ENCODE results near the gene SNTA1. TPM values are rescaled to one million over a fixed set of nuclear protein-coding genes. Genes with fewer than 3 reads are reported as not detected.
A peak's percentile ranks its signal among the peaks of the same experiment; 100 is the strongest.

The SNTA1 gene
- total RNA-seq, 4 donors from 2014 or later = 24.1 to 51.6 (median 42.3) TPM

DNA sequence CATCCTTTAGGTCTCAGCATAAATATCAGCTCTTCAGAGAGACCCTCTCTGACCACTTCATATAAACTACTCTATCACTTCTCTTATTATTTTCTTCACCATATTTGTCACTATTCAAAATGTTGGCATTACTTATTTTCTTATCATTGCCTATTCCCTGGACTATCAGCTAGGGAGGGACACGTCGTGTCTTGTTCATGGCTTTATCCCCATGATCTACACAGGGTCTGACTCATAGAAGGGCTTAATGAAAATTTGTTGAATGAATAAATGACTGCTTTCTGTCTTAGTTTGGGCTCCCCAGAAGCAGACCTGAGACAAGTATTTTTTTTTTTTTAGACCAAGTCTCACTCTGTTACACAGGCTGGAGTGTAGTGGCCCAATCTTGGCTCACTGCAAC lies 39.3 kb downstream of the SNTA1 start:
- DNase-seq (ENCODE audit: extremely low spot score) = no peak
- WGBS = 97% methylated on average over 2 of the region's 2 CpGs
- TF ChIP-seq, protein P1, sequence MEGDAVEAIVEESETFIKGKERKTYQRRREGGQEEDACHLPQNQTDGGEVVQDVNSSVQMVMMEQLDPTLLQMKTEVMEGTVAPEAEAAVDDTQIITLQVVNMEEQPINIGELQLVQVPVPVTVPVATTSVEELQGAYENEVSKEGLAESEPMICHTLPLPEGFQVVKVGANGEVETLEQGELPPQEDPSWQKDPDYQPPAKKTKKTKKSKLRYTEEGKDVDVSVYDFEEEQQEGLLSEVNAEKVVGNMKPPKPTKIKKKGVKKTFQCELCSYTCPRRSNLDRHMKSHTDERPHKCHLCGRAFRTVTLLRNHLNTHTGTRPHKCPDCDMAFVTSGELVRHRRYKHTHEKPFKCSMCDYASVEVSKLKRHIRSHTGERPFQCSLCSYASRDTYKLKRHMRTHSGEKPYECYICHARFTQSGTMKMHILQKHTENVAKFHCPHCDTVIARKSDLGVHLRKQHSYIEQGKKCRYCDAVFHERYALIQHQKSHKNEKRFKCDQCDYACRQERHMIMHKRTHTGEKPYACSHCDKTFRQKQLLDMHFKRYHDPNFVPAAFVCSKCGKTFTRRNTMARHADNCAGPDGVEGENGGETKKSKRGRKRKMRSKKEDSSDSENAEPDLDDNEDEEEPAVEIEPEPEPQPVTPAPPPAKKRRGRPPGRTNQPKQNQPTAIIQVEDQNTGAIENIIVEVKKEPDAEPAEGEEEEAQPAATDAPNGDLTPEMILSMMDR (IDR thresholded peaks at IDR 0.05) = no peak
- TF ChIP-seq EP300 (IDR thresholded peaks at IDR 0.05) (no peak), POLR2A (IDR thresholded peaks at IDR 0.05; ENCODE audit: low read depth) (no peak), POLR2AphosphoS5 (IDR thresholded peaks at IDR 0.05) (no peak)
- H3K9me3 ChIP-seq = no peaks in the 10 kb centered on the region
- H3K27me3 ChIP-seq = no peaks in the 10 kb centered on the region
- H3K4me1 ChIP-seq = peaks cover 13 to 28% (median 27%) of the 10 kb centered on the region in 4 donors
- no peak overlapping the region for H3K27ac ChIP-seq (replicated peaks in 1 of 4)
- intact Hi-C loops (cut with DNase I) = no loop called here
- peaks cover 11 to 42% (median 35%) of the 10 kb centered on the region in 4 donors for H3K36me3 ChIP-seq
- H3K4me3 ChIP-seq = no peak overlapping the region

DNA sequence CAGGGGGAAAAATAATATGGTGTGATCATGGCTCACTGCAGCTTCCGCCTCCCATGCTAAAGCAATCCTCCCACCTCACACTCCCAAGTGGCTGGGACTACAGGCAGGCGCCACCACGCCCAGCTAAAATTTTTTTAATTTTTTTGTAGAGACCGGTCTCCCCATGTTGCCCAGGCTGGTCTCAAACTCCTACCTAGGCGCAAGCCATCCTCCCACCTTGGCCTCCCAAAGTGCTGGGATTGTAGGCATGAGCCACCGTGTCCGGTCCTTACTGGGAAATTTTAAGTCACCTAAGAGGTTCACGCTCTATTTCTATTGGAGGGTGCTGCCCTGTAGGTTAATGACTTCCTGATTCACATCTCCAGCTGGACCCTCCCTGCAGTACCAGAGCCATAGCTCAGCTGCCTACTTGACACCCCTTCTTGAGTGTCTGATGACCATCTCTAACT lies 41.6 kb downstream of the SNTA1 start:
- TF ChIP-seq EP300 (IDR thresholded peaks at IDR 0.05) (no peak), POLR2AphosphoS5 (IDR thresholded peaks at IDR 0.05) (no peak), POLR2A (IDR thresholded peaks at IDR 0.05; ENCODE audit: low read depth) (no peak)
- TF ChIP-seq, protein P1 (IDR thresholded peaks at IDR 0.05) = no peak
- DNase-seq (ENCODE audit: extremely low spot score) = no peak

DNA sequence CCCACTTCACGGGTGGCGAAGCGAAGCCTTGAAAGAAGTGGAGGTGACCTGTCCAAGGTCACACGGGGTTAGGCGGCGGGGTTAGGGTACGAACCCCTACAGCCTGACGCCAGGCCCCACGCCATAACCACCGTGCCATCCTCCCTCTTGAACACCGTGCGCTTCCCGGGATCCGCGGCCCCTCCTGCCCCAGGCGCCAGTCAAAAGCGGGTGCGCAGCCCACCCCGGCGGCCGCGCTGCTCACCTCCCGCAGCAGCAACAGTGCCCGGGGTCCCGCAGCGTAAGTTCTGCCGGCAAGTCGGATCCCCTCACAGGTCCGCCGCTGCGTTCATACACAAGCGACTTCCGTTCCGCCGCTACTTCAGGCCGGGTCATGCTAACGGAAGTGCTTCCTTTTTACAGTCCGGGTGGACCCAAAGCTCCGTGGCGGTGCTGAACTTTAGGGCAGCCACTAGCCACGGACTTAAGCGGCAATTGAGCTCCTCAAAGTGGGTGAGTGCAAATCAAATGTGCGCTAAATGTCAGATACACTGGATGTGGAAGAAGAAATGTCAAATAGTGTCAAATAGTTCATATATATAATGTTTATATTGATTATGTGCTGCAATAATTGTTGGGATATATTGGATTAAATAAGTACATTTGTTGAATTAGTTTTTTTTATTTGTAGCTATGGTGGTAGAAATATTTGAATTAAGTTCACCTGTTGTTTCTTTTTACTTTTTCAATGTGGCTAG lies 42.2 kb downstream of the SNTA1 start, which contains the start of gene CDK5RAP1:
Gene CDK5RAP1 (minus strand): TSS at position 336 of the 737 bp plus-strand sequence. CDS start 4,455 bp downstream, outside the sequence.
- WGBS = 0% methylated on average over 21 of the region's 43 CpGs
- Histone ChIP-seq H3K27ac (replicated peaks in 1 of 4) (peak within 1 kb of the TSS; percentile 73 to 82 (median 76)), H3K27me3 (no peaks in the 10 kb centered on the region), H3K4me3 (peak within 1 kb of the TSS; percentile 77 to 100 (median 96)), H3K4me1 (peaks cover 13 to 51% (median 41%) of the 10 kb centered on the region in 4 donors), H3K9me3 (no peaks in the 10 kb centered on the region), H3K36me3 (peaks cover 4 to 20% (median 16%) of the 10 kb centered on the region in 4 donors)
- no peak for TF ChIP-seq EP300 (IDR thresholded peaks at IDR 0.05)
- peak; percentile 75 to 95 for TF ChIP-seq POLR2AphosphoS5 (IDR thresholded peaks at IDR 0.05)
- TF ChIP-seq POLR2A (IDR thresholded peaks at IDR 0.05; ENCODE audit: low read depth) = no peak
- TF ChIP-seq, protein P1 (IDR thresholded peaks at IDR 0.05) = peak in 1 of 3 experiments; percentile 45
- peak; percentile 95 for DNase-seq (ENCODE audit: extremely low spot score)
- intact Hi-C loops (cut with DNase I) = no loop called here

More for the DNA sequence above, 41.6 kb downstream of the SNTA1 start:
- Histone ChIP-seq H3K4me3 (peak overlapping the region; percentile 77 to 100 (median 96)), H3K4me1 (peaks cover 13 to 47% (median 39%) of the 10 kb centered on the region in 4 donors), H3K9me3 (no peaks in the 10 kb centered on the region), H3K36me3 (peaks cover 0 to 21% (median 17%) of the 10 kb centered on the region in 4 donors), H3K27me3 (no peaks in the 10 kb centered on the region), H3K27ac (replicated peaks in 1 of 4) (peak overlapping the region in 3 of 4 donors; percentile 73 to 82 (median 75))
- 56% methylated on average over 8 of the region's 8 CpGs for WGBS
- intact Hi-C loops (cut with DNase I) = no loop called here

DNA sequence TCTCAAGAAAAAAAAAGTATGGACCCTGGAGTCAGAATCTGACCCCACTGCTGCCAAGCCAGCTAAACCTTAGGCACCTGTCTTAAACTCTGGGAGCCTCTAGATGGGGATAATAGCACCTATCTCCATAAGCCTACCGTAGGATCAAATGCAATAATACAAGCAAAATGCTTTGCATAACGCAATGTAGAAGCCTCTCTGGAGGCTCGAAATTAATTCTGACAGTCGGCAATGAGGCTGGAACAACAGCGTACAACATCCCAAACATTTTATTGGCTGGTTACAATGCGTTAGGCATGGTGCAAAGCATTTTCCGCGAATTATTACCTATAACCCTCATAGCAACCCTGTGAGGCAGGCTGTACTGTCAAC lies 42.8 kb downstream of the SNTA1 start:
- TF ChIP-seq POLR2A (IDR thresholded peaks at IDR 0.05; ENCODE audit: low read depth) (no peak), POLR2AphosphoS5 (IDR thresholded peaks at IDR 0.05) (no peak), EP300 (IDR thresholded peaks at IDR 0.05) (no peak)
- TF ChIP-seq, protein P1 (IDR thresholded peaks at IDR 0.05) = no peak
- Histone ChIP-seq H3K36me3 (peaks cover 6 to 21% (median 16%) of the 10 kb centered on the region in 4 donors), H3K4me1 (peaks cover 13 to 51% (median 41%) of the 10 kb centered on the region in 4 donors), H3K9me3 (no peaks in the 10 kb centered on the region), H3K27me3 (no peaks in the 10 kb centered on the region), H3K4me3 (peak overlapping the region; percentile 77 to 100 (median 96)), H3K27ac (replicated peaks in 1 of 4) (peak overlapping the region; percentile 73 to 82 (median 76))
- no peak for DNase-seq (ENCODE audit: extremely low spot score)
- WGBS = 0% methylated on average over 8 of the region's 8 CpGs
- intact Hi-C loops (cut with DNase I) = no loop called here
